Ovary (tissue), 3 donors: ENCODE results near the gene PACC1.
"Not testable (repeated sequence)": the region's sequence is repeated elsewhere in the genome, so short reads cannot be mapped to it uniquely, and the experiment has no call there.

Experiments
- EP300 ChIP-seq: sonication (generic); formaldehyde crosslinking; IDR thresholded peaks from one replicate; pipeline ENCODE4 v1.6.1; 2017; ENCODE audit warnings: antibody characterized with exemption
- POLR2A ChIP-seq: fragments of 450-650 bp; IDR thresholded peaks from one replicate; pipeline ENCODE4 v1.6.1; 2017; ENCODE audit warnings: antibody characterized with exemption, mild to moderate bottlenecking, moderate library complexity
- TF ChIP-seq, protein P1 (sequence below), 3 donors: fragments of 450-650 bp in 2 of 3; fragments of 200-600 bp in 1 of 3; IDR thresholded peaks; one replicate each; pipeline versions ENCODE4 v1.5.1 to v1.8.0; 2016 to 2022; ENCODE audit warnings: antibody characterized with exemption in 3 of 3, mild to moderate bottlenecking in 1 of 3
- donor health status: DM: no; HTN: no; CAD: no.

DNA sequence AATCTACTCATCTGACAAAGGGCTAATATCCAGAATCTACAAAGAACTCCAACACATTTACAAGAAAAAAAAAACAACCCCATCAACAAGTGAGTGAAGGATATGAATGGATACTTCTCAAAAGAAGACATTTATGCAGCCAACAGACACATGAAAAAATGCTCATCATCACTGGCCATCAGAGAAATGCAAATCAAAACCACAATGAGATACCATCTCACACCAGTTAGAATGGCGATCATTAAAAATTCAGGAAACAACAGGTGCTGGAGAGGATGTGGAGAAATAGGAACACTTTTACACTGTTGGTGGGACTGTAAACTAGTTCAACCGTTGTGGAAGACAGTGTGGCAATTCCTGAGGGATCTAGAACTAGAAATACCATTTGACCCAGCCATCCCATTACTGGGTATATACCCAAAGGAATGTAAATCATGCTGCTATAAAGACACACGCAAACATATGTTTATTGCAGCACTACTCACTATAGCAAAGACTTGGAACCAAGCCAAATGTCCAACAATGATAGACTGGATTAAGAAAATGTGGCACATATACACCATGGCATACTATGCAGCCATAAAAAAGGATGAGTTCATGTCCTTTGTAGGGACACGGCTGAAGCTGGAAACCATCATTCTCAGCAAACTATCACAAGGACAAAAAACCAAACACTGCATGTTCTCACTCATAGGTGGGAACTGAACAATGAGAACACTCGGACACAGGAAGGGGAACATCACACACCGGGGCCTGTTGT is 18.8 kb downstream of the PACC1 start:
- TF ChIP-seq, protein P1, sequence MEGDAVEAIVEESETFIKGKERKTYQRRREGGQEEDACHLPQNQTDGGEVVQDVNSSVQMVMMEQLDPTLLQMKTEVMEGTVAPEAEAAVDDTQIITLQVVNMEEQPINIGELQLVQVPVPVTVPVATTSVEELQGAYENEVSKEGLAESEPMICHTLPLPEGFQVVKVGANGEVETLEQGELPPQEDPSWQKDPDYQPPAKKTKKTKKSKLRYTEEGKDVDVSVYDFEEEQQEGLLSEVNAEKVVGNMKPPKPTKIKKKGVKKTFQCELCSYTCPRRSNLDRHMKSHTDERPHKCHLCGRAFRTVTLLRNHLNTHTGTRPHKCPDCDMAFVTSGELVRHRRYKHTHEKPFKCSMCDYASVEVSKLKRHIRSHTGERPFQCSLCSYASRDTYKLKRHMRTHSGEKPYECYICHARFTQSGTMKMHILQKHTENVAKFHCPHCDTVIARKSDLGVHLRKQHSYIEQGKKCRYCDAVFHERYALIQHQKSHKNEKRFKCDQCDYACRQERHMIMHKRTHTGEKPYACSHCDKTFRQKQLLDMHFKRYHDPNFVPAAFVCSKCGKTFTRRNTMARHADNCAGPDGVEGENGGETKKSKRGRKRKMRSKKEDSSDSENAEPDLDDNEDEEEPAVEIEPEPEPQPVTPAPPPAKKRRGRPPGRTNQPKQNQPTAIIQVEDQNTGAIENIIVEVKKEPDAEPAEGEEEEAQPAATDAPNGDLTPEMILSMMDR (IDR thresholded peaks at IDR 0.05): not testable (repeated sequence)
- not testable (repeated sequence) for TF ChIP-seq POLR2A, EP300
